Ishikawa (cell line): ENCODE measurements around the gene GSAP.

Experiments used
- CEBPB ChIP-seq: IDR thresholded peaks from 2 replicates; pipeline ENCODE4 v1.6.1; 2012
- TAF1 ChIP-seq: IDR thresholded peaks from 2 replicates; pipeline ENCODE4 v1.6.1; 2012; ENCODE audit warnings: low read depth, mild to moderate bottlenecking
- TEAD4 ChIP-seq: IDR thresholded peaks from 2 replicates; pipeline ENCODE4 v1.6.1; 2012

DNA sequence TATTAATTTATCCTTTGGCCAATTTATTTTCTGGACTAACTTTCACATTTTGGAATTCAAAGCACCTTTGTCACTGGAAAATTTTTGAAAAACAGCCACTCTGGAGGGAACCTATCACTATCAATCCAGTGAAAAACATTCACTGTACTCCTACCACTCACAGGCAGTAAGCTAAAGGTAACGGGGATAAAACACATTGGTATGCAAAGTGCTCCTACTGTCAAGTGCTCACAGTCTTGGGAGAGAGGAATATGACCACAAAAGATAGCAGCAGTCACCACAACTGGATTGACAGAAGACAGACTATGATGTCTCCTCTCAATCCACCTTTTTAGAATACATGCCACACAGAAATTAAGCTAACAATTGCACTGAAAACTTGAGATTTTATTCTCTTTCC lies 13.3 kb downstream of the GSAP start:
- no peak for TF ChIP-seq CEBPB
- TF ChIP-seq TAF1 = no peak
- no peak for TF ChIP-seq TEAD4
